Activated CD4-positive, alpha-beta memory T cell treated with anti-CD3 and anti-CD28 coated beads for 36 hours (primary cell): Measurements from ENCODE around the gene HMOX2. TPM values are rescaled to one million over a fixed set of nuclear protein-coding genes. Genes with fewer than 3 reads are reported as not detected.
A peak's percentile ranks its signal among the peaks of the same experiment; 100 is the strongest.

Experiments used
- CTCF ChIA-PET: fragments of 350-600 bp; sonication (Branson Sonifier 250); formaldehyde crosslinking; loops from one replicate; lab custom pipeline; 2021; ENCODE audit warnings: antibody characterized with exemption, inconsistent platforms; lab: Charles Lee
- POLR2A ChIA-PET: fragments of 350-600 bp; sonication (Branson Sonifier 250); formaldehyde crosslinking; loops from one replicate; lab custom pipeline; 2021; ENCODE audit warnings: antibody characterized with exemption; lab: Charles Lee
- DNase-seq: peaks from one replicate; pipeline ENCODE4 v3.0.0-alpha.2; 2020
- H3K27ac Mint-ChIP-seq: one replicate; pipeline ENCODE4 v1.8.0; 2021; ENCODE audit warnings: mixed read lengths
- H3K27me3 Mint-ChIP-seq: one replicate; pipeline ENCODE4 v1.8.0; 2021; ENCODE audit warnings: mixed read lengths
- H3K36me3 Mint-ChIP-seq: one replicate; pipeline ENCODE4 v1.8.0; 2021; ENCODE audit warnings: mixed read lengths
- H3K4me1 Mint-ChIP-seq: one replicate; pipeline ENCODE4 v1.8.0; 2021; ENCODE audit warnings: low read depth, mixed read lengths
- H3K4me3 Mint-ChIP-seq: one replicate; pipeline ENCODE4 v1.8.0; 2021; ENCODE audit warnings: mild to moderate bottlenecking, mixed read lengths
- H3K9me3 Mint-ChIP-seq: one replicate; pipeline ENCODE4 v1.8.0; 2021; ENCODE audit warnings: mixed read lengths
- intact Hi-C: fragments of 100-400 bp; cut with micrococcal nuclease; formaldehyde crosslinking; loops from one replicate; pipeline ENCODE4 v1.15.1; 2023
- total RNA-seq, 2 experiments: library from RNA; stranded (reverse); gene quantifications; one replicate each; pipeline ENCODE4 v1.2.3, GENCODE V29; 2021

The HMOX2 gene
- total RNA-seq, 2 experiments from 2014 or later, result 69.1 to 76.0 TPM

- no peaks in the 10 kb centered on the region for H3K9me3 Mint-ChIP-seq
- peak overlapping the region; percentile 38 for H3K4me3 Mint-ChIP-seq
- peaks cover 24% of the 10 kb centered on the region for H3K36me3 Mint-ChIP-seq
- DNase-seq, result peak; percentile 86
- ChIA-PET CTCF (interaction anchor here (0.7 to 5.3 kb wide), 23 partner anchors 9 to 144 kb away, joined by 3 to 84 read pairs (median 5); partner anchors contain the start of genes CDIP1, HMOX2 and MGRN1), POLR2A (interaction anchor here (0.5 to 2.1 kb wide), 6 partner anchors 9 to 263 kb away, joined by 3 to 12 read pairs (median 4); partner anchors contain the start of gene HMOX2)
- peaks cover 53% of the 10 kb centered on the region for H3K4me1 Mint-ChIP-seq
- intact Hi-C loops, result loop anchor here (1.0 to 2.0 kb wide), 4 partner anchors 29 to 111 kb away; partner anchors contain the start of gene HMOX2
- H3K27ac Mint-ChIP-seq, result peak overlapping the region; percentile 93
- no peaks in the 10 kb centered on the region for H3K27me3 Mint-ChIP-seq
These were observed 29.4 kb downstream of the HMOX2 start for GRCh38 chr16:4505356-4506147.

GRCh38 chr16:4506450-4506849 lies 30.3 kb downstream of the HMOX2 start:
- peaks cover 30% of the 10 kb centered on the region for H3K36me3 Mint-ChIP-seq
- H3K4me3 Mint-ChIP-seq, result no peak overlapping the region
- ChIA-PET CTCF (interaction anchor here (0.7 to 5.3 kb wide), 25 partner anchors 8 to 118 kb away, joined by 3 to 84 read pairs (median 7); partner anchors contain the start of genes CDIP1, HMOX2 and MGRN1), POLR2A (interaction anchor here (1.5 to 2.1 kb wide), 2 partner anchors 30 to 31 kb away, joined by 3 to 12 read pairs; partner anchors contain the start of gene HMOX2)
- no peaks in the 10 kb centered on the region for H3K9me3 Mint-ChIP-seq
- intact Hi-C loops, result loop anchor here (1.0 kb wide), 2 partner anchors 42 to 79 kb away; no protein-coding TSS in a partner anchor
- DNase-seq, result peak; percentile 73
- H3K4me1 Mint-ChIP-seq, result peaks cover 44% of the 10 kb centered on the region
- peak overlapping the region; percentile 93 for H3K27ac Mint-ChIP-seq
- no peaks in the 10 kb centered on the region for H3K27me3 Mint-ChIP-seq

GRCh38 chr16:4507588-4508345 lies 31.6 kb downstream of the HMOX2 start:
- no peak overlapping the region for H3K4me3 Mint-ChIP-seq
- DNase-seq, result no peak
- no peaks in the 10 kb centered on the region for H3K9me3 Mint-ChIP-seq
- peaks cover 38% of the 10 kb centered on the region for H3K36me3 Mint-ChIP-seq
- CTCF ChIA-PET, result interaction anchor here (0.6 to 5.3 kb wide), 20 partner anchors 7 to 156 kb away, joined by 3 to 84 read pairs (median 6); partner anchors contain the start of genes HMOX2 and MGRN1
- peaks cover 40% of the 10 kb centered on the region for H3K4me1 Mint-ChIP-seq
- no peaks in the 10 kb centered on the region for H3K27me3 Mint-ChIP-seq
- H3K27ac Mint-ChIP-seq, result peak overlapping the region; percentile 93
- intact Hi-C loops, result no loop called here
- POLR2A ChIA-PET, result no interaction called here

DNA sequence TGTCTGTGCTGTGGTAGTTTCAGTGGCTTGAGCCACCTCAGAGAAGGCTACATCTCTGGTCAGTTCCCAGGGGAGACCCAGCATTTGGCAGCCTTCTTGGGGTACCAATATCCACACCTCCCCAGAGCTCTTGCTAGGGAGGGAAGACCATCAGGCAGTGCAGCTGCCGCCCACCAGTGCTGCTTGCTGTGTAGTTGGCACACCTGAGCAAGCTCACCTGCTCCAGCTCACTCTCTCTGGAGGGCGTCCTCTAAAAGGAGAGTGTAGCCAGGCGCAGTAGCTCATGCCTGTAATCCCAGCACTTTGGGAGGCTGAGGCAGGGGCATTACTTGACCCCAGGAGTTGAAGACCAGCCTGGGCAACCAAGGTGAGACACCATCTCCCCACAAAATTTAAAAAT lies 32.6 kb downstream of the HMOX2 start:
- Mint-ChIP-seq H3K27ac (no peak overlapping the region), H3K36me3 (peaks cover 43% of the 10 kb centered on the region), H3K9me3 (no peaks in the 10 kb centered on the region), H3K27me3 (no peaks in the 10 kb centered on the region), H3K4me1 (peaks cover 36% of the 10 kb centered on the region), H3K4me3 (no peak overlapping the region)
- intact Hi-C loops, result no loop called here
- CTCF ChIA-PET, result interaction anchor here (0.6 to 5.3 kb wide), 6 partner anchors 9 to 116 kb away, joined by 3 to 84 read pairs (median 4); partner anchors contain the start of gene MGRN1
- POLR2A ChIA-PET, result no interaction called here
- no peak for DNase-seq

GRCh38 chr16:4509420-4509819 lies 33.2 kb downstream of the HMOX2 start:
- Mint-ChIP-seq H3K4me1 (peaks cover 38% of the 10 kb centered on the region), H3K36me3 (peaks cover 43% of the 10 kb centered on the region), H3K27ac (no peak overlapping the region), H3K4me3 (no peak overlapping the region), H3K27me3 (no peaks in the 10 kb centered on the region), H3K9me3 (no peaks in the 10 kb centered on the region)
- CTCF ChIA-PET, result interaction anchor here (0.6 to 5.3 kb wide), 5 partner anchors 9 to 77 kb away, joined by 3 to 84 read pairs (median 4); no protein-coding TSS in a partner anchor
- no peak for DNase-seq
- POLR2A ChIA-PET, result no interaction called here
- intact Hi-C loops, result no loop called here

GRCh38 chr16:4510131-4510530 lies 33.9 kb downstream of the HMOX2 start:
- Mint-ChIP-seq H3K36me3 (peaks cover 43% of the 10 kb centered on the region), H3K27ac (no peak overlapping the region), H3K4me3 (no peak overlapping the region), H3K4me1 (peaks cover 40% of the 10 kb centered on the region), H3K9me3 (no peaks in the 10 kb centered on the region), H3K27me3 (no peaks in the 10 kb centered on the region)
- DNase-seq, result no peak
- ChIA-PET POLR2A (no interaction called here), CTCF (interaction anchor here (1.4 kb wide), 1 partner anchor 9 kb away, joined by 4 read pairs; no protein-coding TSS in a partner anchor)
- intact Hi-C loops, result no loop called here

- DNase-seq, result no peak
- H3K4me1 Mint-ChIP-seq, result peaks cover 40% of the 10 kb centered on the region
- no peaks in the 10 kb centered on the region for H3K9me3 Mint-ChIP-seq
- intact Hi-C loops, result no loop called here
- ChIA-PET POLR2A (no interaction called here), CTCF (interaction anchor here (1.4 kb wide), 2 partner anchors 10 to 38 kb away, joined by 3 to 4 read pairs; no protein-coding TSS in a partner anchor)
- no peaks in the 10 kb centered on the region for H3K27me3 Mint-ChIP-seq
- no peak overlapping the region for H3K27ac Mint-ChIP-seq
- H3K4me3 Mint-ChIP-seq, result no peak overlapping the region
- H3K36me3 Mint-ChIP-seq, result peaks cover 40% of the 10 kb centered on the region
These were observed 34.7 kb downstream of the HMOX2 start for GRCh38 chr16:4510747-4511426.

GRCh38 chr16:4511441-4512082 lies 35.4 kb downstream of the HMOX2 start:
- peak; percentile 38 for DNase-seq
- peaks cover 36% of the 10 kb centered on the region for H3K4me1 Mint-ChIP-seq

GRCh38 chr16:4512473-4512872 lies 36.3 kb downstream of the HMOX2 start:
- POLR2A ChIA-PET, result no interaction called here
- intact Hi-C loops, result no loop called here
- H3K4me1 Mint-ChIP-seq, result peaks cover 34% of the 10 kb centered on the region
- peaks cover 31% of the 10 kb centered on the region for H3K36me3 Mint-ChIP-seq
- H3K27me3 Mint-ChIP-seq, result no peaks in the 10 kb centered on the region
- CTCF ChIA-PET, result interaction anchor here (1.4 kb wide), 1 partner anchor 36 kb away, joined by 3 read pairs; no protein-coding TSS in a partner anchor
- H3K9me3 Mint-ChIP-seq, result no peaks in the 10 kb centered on the region
- DNase-seq, result no peak
- no peak overlapping the region for H3K4me3 Mint-ChIP-seq
- peak overlapping the region; percentile 24 for H3K27ac Mint-ChIP-seq

More at GRCh38 chr16:4511441-4512082, 35.4 kb downstream of the HMOX2 start:
- Mint-ChIP-seq H3K36me3 (peaks cover 37% of the 10 kb centered on the region), H3K4me3 (no peak overlapping the region), H3K9me3 (no peaks in the 10 kb centered on the region), H3K27ac (no peak overlapping the region), H3K27me3 (no peaks in the 10 kb centered on the region)
- ChIA-PET POLR2A (no interaction called here), CTCF (interaction anchor here (0.5 to 1.4 kb wide), 2 partner anchors 37 to 208 kb away, joined by 3 to 5 read pairs; no protein-coding TSS in a partner anchor)
- intact Hi-C loops, result no loop called here

DNA sequence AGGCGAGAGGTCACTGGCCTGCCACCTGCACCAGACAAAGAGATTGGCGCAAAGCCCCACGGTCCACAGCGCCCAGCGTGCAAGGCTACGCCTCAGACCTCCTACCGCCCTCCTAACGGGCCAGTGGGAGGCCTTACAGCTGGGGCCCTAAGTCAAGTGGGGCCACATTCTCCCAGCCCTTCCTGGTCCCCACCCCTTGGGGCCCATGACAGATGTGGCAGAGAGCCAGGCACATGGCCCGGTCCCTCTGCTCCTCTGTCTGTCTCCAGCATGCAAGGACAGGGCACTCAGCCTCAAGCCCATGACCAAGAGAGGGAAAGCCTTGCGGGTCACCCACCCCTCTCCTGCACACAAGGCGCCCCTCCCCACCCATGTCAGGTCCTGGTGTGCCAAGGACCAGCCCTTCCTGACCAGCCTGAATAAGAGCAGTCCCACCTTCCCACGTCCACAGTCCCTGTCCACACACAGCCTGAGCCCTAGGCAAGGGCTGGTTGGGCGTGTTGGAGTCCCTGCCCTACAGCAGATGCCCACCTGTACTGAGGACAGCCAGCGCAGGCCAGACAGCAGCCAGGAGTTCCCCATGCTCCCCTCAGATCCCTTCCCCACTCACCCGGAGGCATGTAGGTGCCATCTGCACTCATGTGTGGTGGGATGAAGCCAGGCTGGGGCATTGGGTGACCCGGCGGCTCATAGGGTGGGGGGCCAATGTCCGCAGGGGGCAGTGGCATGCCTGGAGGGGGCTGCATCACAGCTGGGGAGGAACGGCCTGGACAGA lies 37.1 kb downstream of the HMOX2 start:
- peaks cover 23% of the 10 kb centered on the region for H3K36me3 Mint-ChIP-seq
- POLR2A ChIA-PET, result no interaction called here

More for the DNA sequence above, 37.1 kb downstream of the HMOX2 start:
- no peak for DNase-seq
- CTCF ChIA-PET, result interaction anchor here (1.7 kb wide), 1 partner anchor 22 kb away, joined by 8 read pairs; no protein-coding TSS in a partner anchor
- H3K4me3 Mint-ChIP-seq, result no peak overlapping the region
- intact Hi-C loops, result no loop called here
- no peaks in the 10 kb centered on the region for H3K9me3 Mint-ChIP-seq
- no peak overlapping the region for H3K27ac Mint-ChIP-seq
- peaks cover 34% of the 10 kb centered on the region for H3K4me1 Mint-ChIP-seq
- no peaks in the 10 kb centered on the region for H3K27me3 Mint-ChIP-seq
